ENCODE measurements around the gene OGFOD1.

OGFOD1 gene

GRCh38 chr16:56428091-56428490 is 23.3 kb upstream of the OGFOD1 start:
- no peak for DNase-seq

GRCh38 chr16:56436258-56436657 is 15.1 kb upstream of the OGFOD1 start:
- no peak for DNase-seq

GRCh38 chr16:56438038-56438437 is 13.3 kb upstream of the OGFOD1 start:
- DNase-seq = no peak

- no peak for DNase-seq
Observed at GRCh38 chr16:56447286-56447685, 4.1 kb upstream of the OGFOD1 start.

GRCh38 chr16:56448005-56448404 is 3.3 kb upstream of the OGFOD1 start:
- DNase-seq = no peak

- no peak for DNase-seq
Observed at GRCh38 chr16:56450275-56450985, 924 bp upstream of the OGFOD1 start.

GRCh38 chr16:56451753-56452689 is 667 bp downstream of the OGFOD1 start:
- no peak for DNase-seq

- DNase-seq = no peak
Observed at GRCh38 chr16:56457927-56458470, 6.6 kb downstream of the OGFOD1 start.

GRCh38 chr16:56460101-56460500 is 8.7 kb downstream of the OGFOD1 start:
- DNase-seq = no peak

GRCh38 chr16:56462064-56462796 is 10.9 kb downstream of the OGFOD1 start:
- no peak for DNase-seq

GRCh38 chr16:56463153-56463552 is 11.8 kb downstream of the OGFOD1 start:
- no peak for DNase-seq

- no peak for DNase-seq
Observed at GRCh38 chr16:56466344-56466743, 15.0 kb downstream of the OGFOD1 start.

- no peak for DNase-seq
Observed at GRCh38 chr16:56468800-56469199, 17.4 kb downstream of the OGFOD1 start.

GRCh38 chr16:56469748-56470147 is 18.4 kb downstream of the OGFOD1 start:
- no peak for DNase-seq

GRCh38 chr16:56470232-56470631 is 18.9 kb downstream of the OGFOD1 start:
- no peak for DNase-seq

GRCh38 chr16:56470666-56471065 is 19.3 kb downstream of the OGFOD1 start:
- DNase-seq = no peak

GRCh38 chr16:56475201-56475600 is 23.8 kb downstream of the OGFOD1 start:
- no peak for DNase-seq

GRCh38 chr16:56477096-56477878 is 25.9 kb downstream of the OGFOD1 start:
- no peak for DNase-seq

- no peak for DNase-seq
Observed at GRCh38 chr16:56478281-56479049, 27.1 kb downstream of the OGFOD1 start.

GRCh38 chr16:56479469-56479868 is 28.1 kb downstream of the OGFOD1 start:
- DNase-seq = no peak

- no peak for DNase-seq
Observed at GRCh38 chr16:56480776-56481467, 29.6 kb downstream of the OGFOD1 start.
